Measurements from ENCODE around the gene FAF2. TPM values are rescaled to one million over a fixed set of nuclear protein-coding genes. Genes with fewer than 3 reads are reported as not detected.

Gene FAF2
- total RNA-seq: 10 to 100 TPM; 28.6 to 41.3 (median 34.0) TPM
- 1 to 10 TPM; 7.6 to 9.4 (median 9.1) TPM for polyA plus RNA-seq
- long read RNA-seq, donor 1, full-length matches to known transcripts: 3 of 3 reads
- long read RNA-seq, donor 1, partial matches to known transcripts: 0 of 3 reads
- long read RNA-seq, donor 1, other reads (novel, unspliced or antisense): 0 of 3 reads
- long read RNA-seq, donor 2, full-length matches to known transcripts: 6 of 6 reads
- long read RNA-seq, donor 2, partial matches to known transcripts: 0 of 6 reads
- long read RNA-seq, donor 2, other reads (novel, unspliced or antisense): 0 of 6 reads

GRCh38 chr5:176447978-176448608, at the start of gene FAF2:
TSS of gene FAF2 (plus strand) at chr5:176448385. CDS start at chr5:176448408, 23 bp downstream.
- TF ChIP-seq CTCF (IDR thresholded peaks at IDR 0.05 in 8 of 11, conservative IDR thresholded peaks at IDR 0.05 in 3 of 11) (peak; percentile 100), POLR2A (IDR thresholded peaks at IDR 0.05) (no peak), POLR2AphosphoS5 (IDR thresholded peaks at IDR 0.05) (peak; percentile 90 to 97 (median 91))
- Histone ChIP-seq H3K27ac (peak within 1 kb of the TSS; percentile 89 to 97 (median 96)), H3K36me3 (peaks cover 0 to 19% (median under 1%) of the 10 kb centered on the region in 6 donors), H3K4me1 (peaks cover 17 to 60% (median 54%) of the 10 kb centered on the region in 6 donors), H3K27me3 (replicated peaks in 1 of 7) (no peaks in the 10 kb centered on the region), H3K9me3 (no peaks in the 10 kb centered on the region), H3K4me3 (peak within 1 kb of the TSS; percentile 64 to 92 (median 78))
- DNase-seq: peak; percentile 99
- intact Hi-C loops (cut with DNase I; ENCODE audit: low total_unique reads): loop anchor here (2.0 to 10.0 kb wide), 2 partner anchors 31 to 87 kb away; partner anchors contain the start of genes CLTB and RNF44
- 0 to 1% (median 0%) methylated on average over 33 to 50 of the region's 50 CpGs for WGBS, 5 donors

GRCh38 chr5:176400382-176401156, 47.6 kb upstream of the FAF2 start:
- Histone ChIP-seq H3K36me3 (peaks cover 0 to 79% (median 11%) of the 10 kb centered on the region in 6 donors), H3K4me1 (no peaks in the 10 kb centered on the region), H3K9me3 (no peaks in the 10 kb centered on the region), H3K27ac (no peak overlapping the region), H3K27me3 (replicated peaks in 1 of 7) (no peaks in the 10 kb centered on the region), H3K4me3 (no peak overlapping the region)
- peak in 1 of 3 donors; percentile 5 for TF ChIP-seq POLR2AphosphoS5 (IDR thresholded peaks at IDR 0.05)
- no peak for TF ChIP-seq POLR2A (IDR thresholded peaks at IDR 0.05)
- intact Hi-C loops (cut with DNase I; ENCODE audit: low total_unique reads): no loop called here
- WGBS, 5 donors: 87 to 94% (median 92%) methylated on average over 17 of the region's 17 CpGs
- peak; percentile 55 for DNase-seq

- intact Hi-C loops (cut with DNase I; ENCODE audit: low total_unique reads): no loop called here
- H3K27me3 ChIP-seq (replicated peaks in 1 of 7): no peaks in the 10 kb centered on the region
- DNase-seq: peak; percentile 39
- no peak overlapping the region for H3K27ac ChIP-seq
- H3K36me3 ChIP-seq: peaks cover 0 to 79% (median 19%) of the 10 kb centered on the region in 6 donors
- TF ChIP-seq POLR2AphosphoS5 (IDR thresholded peaks at IDR 0.05) (no peak), CTCF (IDR thresholded peaks at IDR 0.05 in 8 of 11, conservative IDR thresholded peaks at IDR 0.05 in 3 of 11) (no peak), POLR2A (IDR thresholded peaks at IDR 0.05) (no peak)
- no peaks in the 10 kb centered on the region for H3K4me1 ChIP-seq
- 90 to 94% (median 92%) methylated on average over 21 to 22 of the region's 22 CpGs for WGBS, 5 donors
- H3K9me3 ChIP-seq: no peaks in the 10 kb centered on the region
- no peak overlapping the region for H3K4me3 ChIP-seq
Observed at GRCh38 chr5:176401281-176402205, 46.6 kb upstream of the FAF2 start.
